ENCODE results near the gene TSHZ2. TPM values are rescaled to one million over a fixed set of nuclear protein-coding genes. Genes with fewer than 3 reads are reported as not detected.

Gene TSHZ2
- total and polyA plus RNA-seq, 9 of the 15 experiments (the other 6 are each of a cell fraction or from before 2014, with no cell fraction given), result 0.03 to 0.20 (median 0.05) TPM; not detected in 4

GRCh38 chr20:52981051-52981450, 8.9 kb downstream of the TSHZ2 start (continued):
- no peak for TF ChIP-seq CBX5 (IDR thresholded peaks at IDR 0.05; ENCODE audit: borderline replicate concordance, low read depth)
- TF ChIP-seq NFATC3 (IDR thresholded peaks at IDR 0.05), result no peak
- no peak for TF ChIP-seq ZNF24 (IDR thresholded peaks at IDR 0.05)
- no peak for TF ChIP-seq ZNF23 (CRISPR knock-in tag; IDR thresholded peaks at IDR 0.05)

- peaks cover 9 to 16% of the 10 kb centered on the region in 2 experiments; a peak in 4 of 5 replicates for H3K27me3 ChIP-seq (ENCODE audit: control insufficient read depth in 2 of 2, insufficient read depth in 2 of 2, low read length in 2 of 2)
- in situ Hi-C loops (cut with MboI), result no loop called here
- no peak overlapping the region for H3K4me2 ChIP-seq (ENCODE audit: insufficient read depth, low read length)
- FAIRE-seq (no peak), DNase-seq (ENCODE audit: extremely low read depth in 1 of 4, low spot score in 3 of 4) (no peak), ATAC-seq (no peak)
- intact Hi-C loops (cut with micrococcal nuclease), result no loop called here
- H4K20me1 ChIP-seq (replicated peaks; ENCODE audit: control insufficient read depth, insufficient read depth, low read length), result no peaks in the 10 kb centered on the region
- no peaks in the 10 kb centered on the region for H3K36me3 ChIP-seq (ENCODE audit: control insufficient read depth, insufficient read depth, low read length)
- H3K4me3 ChIP-seq, result no peak overlapping the region
- no peak overlapping the region for H2AFZ ChIP-seq (ENCODE audit: low read depth, low read length)
- no peak overlapping the region for H3K9ac ChIP-seq (ENCODE audit: insufficient read depth in 1 of 2, low read depth in 2 of 2, low read length in 2 of 2)
- TF ChIP-seq SFPQ (IDR thresholded peaks at IDR 0.05; ENCODE audit: low read depth, low read length), result no peak
- no peak for TF ChIP-seq FOXP4 (CRISPR knock-in tag; IDR thresholded peaks at IDR 0.05; ENCODE audit: borderline replicate concordance)
- TF ChIP-seq MCM2 (IDR thresholded peaks at IDR 0.05; ENCODE audit: low read depth), result no peak
- no peak for TF ChIP-seq MTA1 (IDR thresholded peaks at IDR 0.05; ENCODE audit: borderline replicate concordance)
- TF ChIP-seq FOS (IDR thresholded peaks at IDR 0.05; ENCODE audit: extremely low read depth, insufficient read length), result no peak
- ChIA-PET POLR2A (no interaction called here), CTCF (ENCODE audit: low intra/inter-chr PET ratio) (no interaction called here)
- H3K27ac ChIP-seq (ENCODE audit: extremely low read depth, low read depth, low read length), result no peak overlapping the region
- H3K9me3 ChIP-seq (replicated peaks; ENCODE audit: control insufficient read depth, insufficient read depth, low read depth, low read length), result no peaks in the 10 kb centered on the region
- no peaks in the 10 kb centered on the region for H3K79me2 ChIP-seq (ENCODE audit: control insufficient read depth, insufficient read depth, low read length)
- no peaks in the 10 kb centered on the region for H3K9me1 ChIP-seq (ENCODE audit: control insufficient read depth, insufficient read depth, low read length)
- no peaks in the 10 kb centered on the region for H3K4me1 ChIP-seq (replicated peaks in 1 of 2; ENCODE audit: control insufficient read depth in 2 of 2, insufficient read depth in 2 of 2, low read length in 2 of 2)
- BruUV-seq (replicated peaks), result no TSS peak
- WGBS (ENCODE audit: insufficient coverage, low coverage, missing lambda C conversion rate), result under 1% methylated on average over 21 of the region's 22 CpGs
These were observed 11.7 kb downstream of the TSHZ2 start for GRCh38 chr20:52983726-52984450.
